ENCODE data around the gene GYPB.
"Not testable (repeated sequence)": the region's sequence is repeated elsewhere in the genome, so short reads cannot be mapped to it uniquely, and the experiment has no call there.

DNA sequence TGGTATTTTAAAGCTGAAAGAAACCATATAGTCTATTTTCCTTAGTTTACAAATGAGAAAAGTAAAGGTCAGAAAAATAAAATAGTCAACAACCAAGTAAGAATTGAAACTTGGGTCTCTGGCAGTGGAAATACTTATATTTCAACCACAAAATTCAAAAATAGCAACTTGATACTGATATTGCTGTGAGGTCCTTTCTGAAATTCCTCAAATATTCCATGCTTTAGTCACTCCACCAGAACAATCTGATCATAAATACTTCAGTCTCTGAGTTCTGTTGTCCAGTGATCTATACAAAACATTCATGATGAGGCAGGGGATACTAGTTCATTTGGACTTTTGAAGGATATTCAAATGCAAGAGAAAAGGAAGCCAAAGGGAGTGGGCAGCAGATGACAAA lies 25.8 kb upstream of the GYPB start:
- TF ChIP-seq YY1 (IDR thresholded peaks at IDR 0.05; ENCODE audit: insufficient read depth, insufficient read length); ZNF274 (IDR thresholded peaks at IDR 0.05; ENCODE audit: low read depth, low read length): not testable (repeated sequence)
